Trophoblast cell (in vitro differentiated cells and primary cell): Measurements from ENCODE around the gene TNS1.

Source experiments
- DNase-seq, 2 donors: peaks; one replicate each; pipeline ENCODE4 v3.0.0-alpha.2; 2016
- H2AFZ ChIP-seq: 2 replicates; pipeline ENCODE4 v1.6.1; 2013; ENCODE audit warnings: low read length, moderate library complexity, mild to moderate bottlenecking; ENCODE audit not compliant: insufficient read depth, poor library complexity
- H2AK5ac ChIP-seq: 2 replicates; pipeline ENCODE4 v1.6.1; 2013; ENCODE audit warnings: mild to moderate bottlenecking, low read length
- H2BK120ac ChIP-seq: 2 replicates; pipeline ENCODE4 v1.6.1; 2013; ENCODE audit warnings: low read length, mild to moderate bottlenecking, moderate library complexity; ENCODE audit not compliant: insufficient read depth, poor library complexity
- H2BK12ac ChIP-seq: 2 replicates; pipeline ENCODE4 v1.6.1; 2013; ENCODE audit warnings: mild to moderate bottlenecking, low read length, moderate library complexity
- H2BK5ac ChIP-seq: 2 replicates; pipeline ENCODE4 v1.6.1; 2013; ENCODE audit warnings: low read length, low read depth, moderate library complexity, mild to moderate bottlenecking; ENCODE audit not compliant: poor library complexity
- H3K14ac ChIP-seq: 2 replicates; pipeline ENCODE4 v1.6.1; 2013; ENCODE audit warnings: mild to moderate bottlenecking, low read length
- H3K18ac ChIP-seq: 2 replicates; pipeline ENCODE4 v1.6.1; 2013; ENCODE audit warnings: mild to moderate bottlenecking, low read length
- H3K23ac ChIP-seq: 2 replicates; pipeline ENCODE4 v1.6.1; 2013; ENCODE audit warnings: low read length
- H3K27ac ChIP-seq: 2 replicates; pipeline ENCODE4 v1.5.1; 2013; ENCODE audit warnings: low read depth, mild to moderate bottlenecking, inconsistent platforms, low read length, moderate library complexity
- H3K27me3 ChIP-seq: 2 replicates; pipeline ENCODE4 v1.6.1; 2013; ENCODE audit warnings: inconsistent platforms, mild to moderate bottlenecking, low read length, moderate library complexity; ENCODE audit not compliant: insufficient read depth
- H3K36me3 ChIP-seq, 2 experiments: 1 replicate in 1 of 2; 2 replicates in 1 of 2; pipeline ENCODE4 v1.6.1; 2013; ENCODE audit warnings: low read length in 2 of 2, mild to moderate bottlenecking in 2 of 2, moderate library complexity in 1 of 2; ENCODE audit not compliant: insufficient read depth in 2 of 2, control insufficient read depth in 1 of 2
- H3K4ac ChIP-seq: 2 replicates; pipeline ENCODE4 v1.6.1; 2013; ENCODE audit warnings: low read depth, mild to moderate bottlenecking, low read length, moderate library complexity
- H3K4me1 ChIP-seq, 2 experiments: 1 replicate in 1 of 2; 2 replicates in 1 of 2; pipeline ENCODE4 v1.6.1; 2013; ENCODE audit warnings: low read length in 2 of 2, mild to moderate bottlenecking in 2 of 2, moderate library complexity in 1 of 2; ENCODE audit not compliant: insufficient read depth in 2 of 2, control insufficient read depth in 1 of 2
- H3K4me2 ChIP-seq: 2 replicates; pipeline ENCODE4 v1.6.1; 2013; ENCODE audit warnings: inconsistent platforms, mild to moderate bottlenecking, low read length, moderate library complexity
- H3K4me3 ChIP-seq: 2 replicates; pipeline ENCODE4 v1.5.1; 2013; ENCODE audit warnings: mild to moderate bottlenecking, low read depth, low read length, inconsistent platforms
- H3K79me1 ChIP-seq: one replicate; pipeline ENCODE4 v1.6.1; 2013; ENCODE audit warnings: low read length
- H3K79me2 ChIP-seq: 2 replicates; pipeline ENCODE4 v1.6.1; 2013; ENCODE audit warnings: low read length, mild to moderate bottlenecking; ENCODE audit not compliant: control insufficient read depth, insufficient read depth, poor library complexity
- H3K9ac ChIP-seq: 2 replicates; pipeline ENCODE4 v1.6.1; 2013; ENCODE audit warnings: mild to moderate bottlenecking, low read length
- H3K9me3 ChIP-seq: 2 replicates; pipeline ENCODE4 v1.6.1; 2013; ENCODE audit warnings: low read depth, mild to moderate bottlenecking, control low read depth, inconsistent platforms, low read length; ENCODE audit not compliant: insufficient read depth
- H4K12ac ChIP-seq: 2 replicates; pipeline ENCODE4 v1.6.1; 2013; ENCODE audit warnings: low read depth, mild to moderate bottlenecking, low read length, moderate library complexity
- H4K8ac ChIP-seq: 2 replicates; pipeline ENCODE4 v1.6.1; 2013; ENCODE audit warnings: low read depth, mild to moderate bottlenecking, low read length, moderate library complexity
- H4K91ac ChIP-seq: one replicate; pipeline ENCODE4 v1.6.1; 2013; ENCODE audit warnings: low read depth, mild to moderate bottlenecking, low read length, moderate library complexity
- WGBS: extraction: QIAGEN DNeasy Blood & Tissue Kit; methylation state at CpG from one replicate; pipeline ENCODE4 v1.1.7; 2013; ENCODE audit warnings: missing lambda C conversion rate; ENCODE audit not compliant: insufficient read length, insufficient coverage; ENCODE audit errors: extremely low coverage; 5-methylcytosine and 5-hydroxymethylcytosine counted together

TNS1 gene

DNA sequence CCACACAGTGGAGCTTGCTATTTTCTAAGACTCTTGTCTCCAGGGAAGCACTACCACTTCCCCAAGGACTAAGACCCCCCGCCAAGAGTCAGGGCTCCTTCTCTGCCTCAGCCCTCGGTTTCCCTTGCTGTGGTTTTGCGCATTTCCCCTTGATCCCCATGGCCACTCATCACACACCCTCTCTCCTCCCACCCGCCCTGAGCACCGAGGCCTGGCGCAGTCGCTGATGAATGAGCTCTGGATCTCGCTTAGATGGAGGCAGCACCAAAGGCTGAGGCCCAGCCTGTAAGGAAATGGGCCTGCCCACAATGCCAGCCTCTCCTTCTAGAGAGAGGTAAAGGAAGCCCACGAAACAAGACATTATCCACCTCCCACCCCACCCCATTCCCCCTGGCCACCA is 96.9 kb downstream of the TNS1 start:
- H3K4me1 ChIP-seq: no peaks in the 10 kb centered on the region
- no peak overlapping the region for H3K4me3 ChIP-seq

DNA sequence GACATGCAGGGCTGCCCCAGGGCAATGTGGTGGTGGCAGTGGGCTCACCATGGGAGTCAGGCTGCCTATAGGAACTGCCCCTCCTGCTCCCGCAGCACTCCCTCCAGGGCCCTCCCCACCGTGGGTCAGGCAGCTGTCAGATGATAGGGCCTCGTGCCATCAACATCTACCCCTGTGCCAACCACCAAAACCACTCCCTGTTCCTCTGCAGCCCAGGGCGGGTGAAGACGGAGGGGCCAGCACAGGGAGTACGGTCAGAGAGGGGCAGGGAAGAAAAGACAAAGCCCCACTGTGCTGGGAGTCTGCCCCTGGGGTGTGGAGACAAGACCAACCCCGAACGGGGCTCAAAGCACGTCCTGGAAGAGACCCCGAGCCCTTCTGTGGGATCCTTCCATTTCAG is 97.4 kb downstream of the TNS1 start:
- Histone ChIP-seq H3K36me3 (no peaks in the 10 kb centered on the region), H3K79me2 (no peaks in the 10 kb centered on the region), H3K9ac (no peak overlapping the region), H3K4me3 (no peak overlapping the region), H3K27ac (no peak overlapping the region), H3K4me1 (no peaks in the 10 kb centered on the region), H3K14ac (no peak overlapping the region), H4K8ac (no peak overlapping the region), H3K23ac (no peak overlapping the region), H2BK120ac (no peak overlapping the region), H2BK12ac (no peak overlapping the region), H3K27me3 (no peaks in the 10 kb centered on the region), H4K12ac (no peak overlapping the region), H2AK5ac (no peak overlapping the region), H3K4me2 (no peak overlapping the region), H2BK5ac (no peak overlapping the region), H3K4ac (no peak overlapping the region), H3K79me1 (no peaks in the 10 kb centered on the region), H3K18ac (no peak overlapping the region), H4K91ac (no peak overlapping the region), H3K9me3 (no peaks in the 10 kb centered on the region), H2AFZ (no peak overlapping the region)
- DNase-seq: no peak
- WGBS: no CpG with 5 or more reads among the region's 10 CpGs

More for the DNA sequence above, 96.9 kb downstream of the TNS1 start:
- Histone ChIP-seq H2AK5ac (no peak overlapping the region), H2AFZ (no peak overlapping the region), H4K12ac (no peak overlapping the region), H4K91ac (no peak overlapping the region), H3K9me3 (no peaks in the 10 kb centered on the region), H3K36me3 (no peaks in the 10 kb centered on the region), H4K8ac (no peak overlapping the region), H2BK5ac (no peak overlapping the region), H3K23ac (no peak overlapping the region), H3K14ac (no peak overlapping the region), H3K18ac (no peak overlapping the region), H3K79me2 (no peaks in the 10 kb centered on the region), H3K4ac (no peak overlapping the region), H2BK120ac (no peak overlapping the region), H3K9ac (no peak overlapping the region), H3K4me2 (no peak overlapping the region), H3K27me3 (no peaks in the 10 kb centered on the region), H3K27ac (no peak overlapping the region), H2BK12ac (no peak overlapping the region), H3K79me1 (no peaks in the 10 kb centered on the region)
- no CpG with 5 or more reads among the region's 9 CpGs for WGBS
- no peak for DNase-seq

GRCh38 chr2:217904614-217904965 is 98.2 kb downstream of the TNS1 start:
- Histone ChIP-seq H3K23ac (no peak overlapping the region), H3K4ac (no peak overlapping the region), H4K8ac (no peak overlapping the region), H2BK5ac (no peak overlapping the region), H3K4me2 (no peak overlapping the region), H3K9ac (no peak overlapping the region), H3K4me3 (no peak overlapping the region), H4K12ac (no peak overlapping the region), H3K9me3 (no peaks in the 10 kb centered on the region), H2AFZ (no peak overlapping the region), H3K27me3 (no peaks in the 10 kb centered on the region), H4K91ac (no peak overlapping the region), H2AK5ac (no peak overlapping the region), H3K14ac (no peak overlapping the region), H3K79me1 (no peaks in the 10 kb centered on the region), H3K36me3 (no peaks in the 10 kb centered on the region), H2BK120ac (no peak overlapping the region), H3K79me2 (no peaks in the 10 kb centered on the region), H3K4me1 (no peaks in the 10 kb centered on the region), H2BK12ac (no peak overlapping the region), H3K27ac (no peak overlapping the region), H3K18ac (no peak overlapping the region)
- no CpG with 5 or more reads among the region's 5 CpGs for WGBS
- DNase-seq: no peak

DNA sequence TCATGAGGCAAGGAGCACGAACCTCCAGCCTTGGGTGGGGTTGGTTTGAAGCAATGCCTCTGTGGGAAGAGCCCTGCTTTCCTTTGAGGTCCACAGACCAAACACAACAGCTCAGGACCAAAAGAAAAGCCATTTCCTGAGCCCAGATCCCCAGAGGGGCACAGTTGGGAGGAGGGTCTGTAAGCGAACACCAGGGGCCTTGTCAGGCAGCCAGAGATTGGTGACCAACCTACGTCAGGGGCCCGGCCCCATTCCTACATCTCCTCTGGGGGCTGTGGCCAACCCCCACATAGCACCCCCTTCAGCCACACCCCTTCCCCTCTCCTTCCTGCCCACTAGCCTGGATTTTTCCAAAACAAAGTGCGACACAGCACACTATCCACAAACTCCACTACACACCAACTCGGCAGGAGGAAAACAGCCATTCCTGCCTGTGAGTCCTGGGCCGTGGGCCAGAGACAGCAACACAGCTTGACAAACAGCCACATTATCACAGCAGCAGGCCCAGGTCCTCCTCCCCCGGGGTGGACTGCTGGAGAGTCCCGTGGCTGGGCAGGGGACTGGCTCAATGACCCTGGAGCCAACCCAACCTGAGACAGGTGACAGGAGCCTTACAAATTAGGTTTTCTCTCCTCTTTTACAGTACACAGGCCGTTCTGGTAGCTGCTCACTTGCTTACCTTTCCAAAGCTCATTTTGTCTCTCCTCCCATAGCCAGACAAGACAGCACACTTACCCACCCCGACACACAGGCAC is 98.8 kb downstream of the TNS1 start:
- no peaks in the 10 kb centered on the region for H3K27me3 ChIP-seq
- no peak overlapping the region for H2BK5ac ChIP-seq
- no peak overlapping the region for H3K9ac ChIP-seq
- no peaks in the 10 kb centered on the region for H3K36me3 ChIP-seq
- H3K4me1 ChIP-seq: no peaks in the 10 kb centered on the region
- no peak overlapping the region for H2BK12ac ChIP-seq
- H4K12ac ChIP-seq: no peak overlapping the region
- H2AK5ac ChIP-seq: no peak overlapping the region
- no peak overlapping the region for H2BK120ac ChIP-seq
- H3K4ac ChIP-seq: no peak overlapping the region
- no peak overlapping the region for H3K4me2 ChIP-seq
- no peak overlapping the region for H3K18ac ChIP-seq
- no peak overlapping the region for H3K4me3 ChIP-seq
- H2AFZ ChIP-seq: peak overlapping the region; percentile 3
- no peak overlapping the region for H3K14ac ChIP-seq
- no peaks in the 10 kb centered on the region for H3K79me2 ChIP-seq
- H3K9me3 ChIP-seq: no peaks in the 10 kb centered on the region
- H4K8ac ChIP-seq: no peak overlapping the region
- no peaks in the 10 kb centered on the region for H3K79me1 ChIP-seq
- H3K23ac ChIP-seq: no peak overlapping the region
- no peak overlapping the region for H3K27ac ChIP-seq
- WGBS: no CpG with 5 or more reads among the region's 11 CpGs
- no peak for DNase-seq
- no peak overlapping the region for H4K91ac ChIP-seq
